Measurements from ENCODE around the gene NPTN.

The NPTN gene

DNA sequence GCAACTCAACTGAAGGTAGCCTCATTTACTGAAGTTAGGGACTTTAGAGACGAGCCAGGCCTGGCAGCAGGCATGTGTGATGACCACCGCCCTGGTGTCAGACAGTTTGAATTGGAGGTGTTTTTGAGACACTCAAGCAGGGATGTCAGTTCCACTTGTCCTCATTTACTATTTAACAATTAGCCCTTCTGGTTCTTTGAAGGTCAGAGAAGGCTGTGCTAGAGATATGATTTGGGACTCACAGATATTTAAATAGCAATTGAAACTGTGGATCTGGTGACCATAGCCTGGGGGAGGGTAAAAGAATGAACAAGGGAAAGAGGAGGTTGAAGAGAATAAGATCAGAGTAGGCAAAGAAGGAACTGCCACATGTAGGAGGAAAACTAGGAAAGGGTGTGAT, 115.6 kb downstream of the NPTN start:
- no peak for DNase-seq

DNA sequence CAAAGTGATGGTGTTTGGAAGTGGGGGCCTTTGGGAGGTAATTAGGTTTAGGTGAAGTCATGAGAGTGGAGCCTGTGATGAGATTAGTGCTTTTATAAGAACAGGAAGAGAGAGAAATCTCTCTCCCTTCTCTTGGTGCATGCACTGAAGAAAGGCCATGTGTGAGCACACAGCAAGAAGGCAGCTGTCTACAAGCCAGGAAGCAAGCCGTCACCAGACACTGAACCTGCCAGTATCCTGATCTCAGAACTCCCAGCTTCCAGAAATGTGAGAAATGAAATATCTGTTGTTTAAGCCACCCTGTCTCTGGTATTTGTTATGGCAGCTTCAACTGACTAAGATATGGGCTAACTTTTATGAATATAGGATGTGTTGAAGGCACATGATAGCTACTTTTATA, 117.7 kb downstream of the NPTN start:
- no peak for DNase-seq
